OCI-LY7 (cell line): ENCODE results near the gene MARCHF7. TPM values are rescaled to one million over a fixed set of nuclear protein-coding genes. Genes with fewer than 3 reads are reported as not detected.

Source experiments
- BruUV-seq: library from RNA; stranded (reverse); fragments of 400-500 nt; replicated peaks from 2 replicates; lab custom pipeline; 2021; lab: Mats Ljungman, UMichigan
- CTCF ChIA-PET: fragments of 300-600 bp; sonication (Branson Sonifier 250); formaldehyde crosslinking; loops from one replicate; lab custom pipeline; 2022; ENCODE audit warnings: antibody characterized with exemption; ENCODE audit not compliant: unreplicated experiment; lab: Charles Lee
- POLR2A ChIA-PET: fragments of 300-600 bp; sonication (Branson Sonifier 250); formaldehyde crosslinking; loops from one replicate; lab custom pipeline; 2022; ENCODE audit warnings: antibody characterized with exemption; lab: Charles Lee
- DNase-seq: peaks from one replicate; pipeline ENCODE4 v3.0.0-alpha.2; 2015; ENCODE audit warnings: low spot score
- H2AFZ ChIP-seq: fragments of 200-600 bp; sonication (generic), shearing (Covaris generic); 2 replicates; pipeline ENCODE4 v1.6.1; 2014; ENCODE audit warnings: mild to moderate bottlenecking, antibody characterized with exemption, low read length, moderate library complexity
- H3K27ac ChIP-seq: fragments of 200-600 bp; sonication (generic); 2 replicates; pipeline ENCODE4 v1.5.1; 2014; ENCODE audit warnings: mixed run types, low read depth, mild to moderate bottlenecking, moderate library complexity, low read length, inconsistent platforms; ENCODE audit not compliant: poor library complexity, severe bottlenecking
- H3K36me3 ChIP-seq: fragments of 200-600 bp; sonication (generic); 2 replicates; pipeline ENCODE4 v1.6.1; 2014; ENCODE audit warnings: mild to moderate bottlenecking, antibody characterized with exemption, low read length, moderate library complexity, mixed read lengths; ENCODE audit not compliant: insufficient read depth
- H3K4me1 ChIP-seq: fragments of 200-600 bp; sonication (generic); 2 replicates; pipeline ENCODE4 v1.5.1; 2014; ENCODE audit warnings: mild to moderate bottlenecking, low read length; ENCODE audit not compliant: insufficient read depth, poor library complexity, severe bottlenecking
- H3K4me2 ChIP-seq: fragments of 200-600 bp; sonication (generic); 2 replicates; pipeline ENCODE4 v1.6.1; 2014; ENCODE audit warnings: mild to moderate bottlenecking, low read length
- H3K4me3 ChIP-seq: fragments of 200-600 bp; sonication (generic); 2 replicates; pipeline ENCODE4 v1.5.1; 2014; ENCODE audit warnings: mild to moderate bottlenecking, low read depth, low read length; ENCODE audit not compliant: poor library complexity, severe bottlenecking
- H3K79me2 ChIP-seq: fragments of 200-600 bp; sonication (generic); 2 replicates; pipeline ENCODE4 v1.6.1; 2016; ENCODE audit warnings: low read depth, mild to moderate bottlenecking, low read length, moderate library complexity, mixed read lengths; ENCODE audit not compliant: insufficient read depth
- H3K9me2 ChIP-seq: fragments of 200-600 bp; sonication (generic); 2 replicates; pipeline ENCODE4 v1.6.1; 2016; ENCODE audit warnings: mild to moderate bottlenecking, low read length, mixed read lengths; ENCODE audit not compliant: insufficient read depth
- H3K9me3 ChIP-seq: fragments of 200-600 bp; sonication (generic); 2 replicates; pipeline ENCODE4 v1.6.1; 2014; ENCODE audit warnings: mild to moderate bottlenecking, mixed run types, low read length, mixed read lengths
- H4K20me1 ChIP-seq: fragments of 200-600 bp; sonication (generic); 2 replicates; pipeline ENCODE4 v1.6.1; 2014; ENCODE audit warnings: mild to moderate bottlenecking, antibody characterized with exemption, low read length, moderate library complexity, mixed read lengths; ENCODE audit not compliant: insufficient read depth
- CTCF ChIP-seq: fragments of 200-600 bp; sonication (generic); conservative IDR thresholded peaks from 2 replicates; pipeline ENCODE4 v1.5.1; 2014; ENCODE audit warnings: mild to moderate bottlenecking, antibody characterized with exemption, low read length, moderate library complexity, mixed read lengths
- EZH2phosphoT487 ChIP-seq: fragments of 200-600 bp; sonication (generic); IDR thresholded peaks from 2 replicates; pipeline ENCODE4 v1.6.1; 2018; ENCODE audit warnings: low read depth, borderline replicate concordance, mild to moderate bottlenecking, mixed run types, antibody characterized with exemption, low read length, moderate library complexity, mixed read lengths
- intact Hi-C: fragments of 100-400 bp; cut with micrococcal nuclease; formaldehyde crosslinking; loops from one replicate; pipeline ENCODE4 v1.10.0; 2022; ENCODE audit not compliant: unreplicated experiment
- total RNA-seq, 2 experiments: library from RNA; depleted of rRNA in 1 of 2; stranded (reverse); fragments of >200 nt in 1 of 2; shearing (Covaris generic) in 1 of 2; gene quantifications; 2 replicates each; pipeline ENCODE4 v1.2.3, GENCODE V29; 2014 to 2022

MARCHF7 gene
- total RNA-seq, 2 experiments from 2014 or later: 48.8 to 69.6 TPM

- TF ChIP-seq EZH2phosphoT487 (no peak), CTCF (no peak)
- H3K4me1 ChIP-seq: no peaks in the 10 kb centered on the region
- 0 out of 2 replicates have a peak, but pooled peaks cover 9% of the 10 kb centered on the region for H4K20me1 ChIP-seq
- ChIA-PET POLR2A (interaction anchor here (1.8 kb wide), 1 partner anchor 14 kb away, joined by 12 read pairs; no protein-coding TSS in a partner anchor), CTCF (no interaction called here)
- DNase-seq: no peak
- no peak overlapping the region for H3K27ac ChIP-seq
- no peaks in the 10 kb centered on the region for H3K9me2 ChIP-seq
- H2AFZ ChIP-seq: no peak overlapping the region
- intact Hi-C loops: no loop called here
- H3K4me3 ChIP-seq: no peak overlapping the region
- TSS peak; percentile 17 for BruUV-seq
- no peaks in the 10 kb centered on the region for H3K9me3 ChIP-seq
- peaks cover 98% of the 10 kb centered on the region for H3K36me3 ChIP-seq
- H3K4me2 ChIP-seq: no peak overlapping the region
- H3K79me2 ChIP-seq: peaks cover 36% of the 10 kb centered on the region; the same call in 1 of the 2 replicates
Observed at GRCh38 chr2:159748089-159748488, 35.8 kb downstream of the MARCHF7 start.

- Histone ChIP-seq H3K4me1 (no peaks in the 10 kb centered on the region), H2AFZ (no peak overlapping the region), H3K27ac (no peak overlapping the region), H3K79me2 (peaks cover 45% of the 10 kb centered on the region; the same call in 1 of the 2 replicates), H3K36me3 (peaks cover 100% of the 10 kb centered on the region), H3K9me3 (no peaks in the 10 kb centered on the region), H3K4me2 (no peak overlapping the region), H4K20me1 (0 out of 2 replicates have a peak, but pooled peaks cover 9% of the 10 kb centered on the region), H3K9me2 (no peaks in the 10 kb centered on the region), H3K4me3 (no peak overlapping the region)
- DNase-seq: no peak
- ChIA-PET POLR2A (no interaction called here), CTCF (no interaction called here)
- no TSS peak for BruUV-seq
- intact Hi-C loops: no loop called here
- TF ChIP-seq EZH2phosphoT487: no peak
- no peak for TF ChIP-seq CTCF
Observed at GRCh38 chr2:159750873-159751272, 38.6 kb downstream of the MARCHF7 start.

- no peak overlapping the region for H3K4me2 ChIP-seq
- TF ChIP-seq EZH2phosphoT487: no peak
- H3K79me2 ChIP-seq: peaks cover 45% of the 10 kb centered on the region; the same call in 1 of the 2 replicates
- no TSS peak for BruUV-seq
- ChIA-PET CTCF (no interaction called here), POLR2A (interaction anchor here (1.0 to 2.3 kb wide), 4 partner anchors 9 to 30 kb away, joined by 3 to 10 read pairs (median 4); no protein-coding TSS in a partner anchor)
- H3K4me1 ChIP-seq: no peaks in the 10 kb centered on the region
- H3K9me3 ChIP-seq: no peaks in the 10 kb centered on the region
- no peak for DNase-seq
- peaks cover 100% of the 10 kb centered on the region for H3K36me3 ChIP-seq
- intact Hi-C loops: no loop called here
- no peak overlapping the region for H3K4me3 ChIP-seq
- H3K27ac ChIP-seq: no peak overlapping the region
- H4K20me1 ChIP-seq: peaks cover 20% of the 10 kb centered on the region
- no peaks in the 10 kb centered on the region for H3K9me2 ChIP-seq
- no peak overlapping the region for H2AFZ ChIP-seq
Observed at GRCh38 chr2:159753797-159754196, 41.5 kb downstream of the MARCHF7 start.
